ENCODE measurements around the gene HYOU1.

DNA sequence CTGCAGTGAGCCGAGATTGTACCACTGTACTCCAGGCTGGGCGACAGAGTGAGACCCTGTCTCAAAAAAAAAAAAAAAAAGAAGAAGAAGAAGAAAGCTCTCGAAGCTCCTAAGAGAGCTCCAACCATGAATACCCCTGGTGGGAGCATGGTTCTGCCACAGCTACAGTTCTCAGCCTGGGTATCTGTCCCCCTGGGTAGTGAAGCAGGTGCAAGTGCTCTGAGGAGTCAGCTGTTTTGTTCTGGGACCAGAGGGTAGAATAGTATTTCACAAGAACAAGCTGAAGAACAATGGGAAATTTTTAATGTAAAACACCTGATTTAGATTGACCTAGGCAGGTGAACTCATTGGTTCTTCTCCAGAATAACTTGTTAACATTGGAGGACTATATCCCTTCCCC lies 4.3 kb upstream of the HYOU1 start:
- TF ChIP-seq TAF1 (IDR thresholded peaks at IDR 0.05; ENCODE audit: borderline replicate concordance, insufficient read depth, low read length), result no peak
- TF ChIP-seq POLR2AphosphoS5 (IDR thresholded peaks at IDR 0.05; ENCODE audit: low read depth, low read length), result no peak
- no peak for TF ChIP-seq REST (IDR thresholded peaks at IDR 0.05; ENCODE audit: insufficient read depth in 1 of 2, low read depth in 2 of 2, low read length in 2 of 2)
- no peak for TF ChIP-seq SIN3A (IDR thresholded peaks at IDR 0.05; ENCODE audit: borderline replicate concordance, insufficient read depth, low read length)
- TF ChIP-seq FOXP2 (optimal IDR thresholded peaks at IDR 0.05; ENCODE audit: borderline replicate concordance, extremely low read depth, extremely low read length, insufficient read depth), result no peak

Data from PFSK-1 (cell line).